GM21825 (cell line): ENCODE results near the gene PDCD2.
A peak's percentile ranks its signal among the peaks of the same experiment; 100 is the strongest.
"Not testable (repeated sequence)": the region's sequence is repeated elsewhere in the genome, so short reads cannot be mapped to it uniquely, and the experiment has no call there.

Experiments
- ATAC-seq: cut with Tn5 transposase; IDR thresholded peaks from one replicate; pipeline ENCODE4 v1.9.1; 2021; ENCODE audit warnings: mild to moderate bottlenecking, moderate library complexity; ENCODE audit not compliant: unreplicated experiment

PDCD2 gene

DNA sequence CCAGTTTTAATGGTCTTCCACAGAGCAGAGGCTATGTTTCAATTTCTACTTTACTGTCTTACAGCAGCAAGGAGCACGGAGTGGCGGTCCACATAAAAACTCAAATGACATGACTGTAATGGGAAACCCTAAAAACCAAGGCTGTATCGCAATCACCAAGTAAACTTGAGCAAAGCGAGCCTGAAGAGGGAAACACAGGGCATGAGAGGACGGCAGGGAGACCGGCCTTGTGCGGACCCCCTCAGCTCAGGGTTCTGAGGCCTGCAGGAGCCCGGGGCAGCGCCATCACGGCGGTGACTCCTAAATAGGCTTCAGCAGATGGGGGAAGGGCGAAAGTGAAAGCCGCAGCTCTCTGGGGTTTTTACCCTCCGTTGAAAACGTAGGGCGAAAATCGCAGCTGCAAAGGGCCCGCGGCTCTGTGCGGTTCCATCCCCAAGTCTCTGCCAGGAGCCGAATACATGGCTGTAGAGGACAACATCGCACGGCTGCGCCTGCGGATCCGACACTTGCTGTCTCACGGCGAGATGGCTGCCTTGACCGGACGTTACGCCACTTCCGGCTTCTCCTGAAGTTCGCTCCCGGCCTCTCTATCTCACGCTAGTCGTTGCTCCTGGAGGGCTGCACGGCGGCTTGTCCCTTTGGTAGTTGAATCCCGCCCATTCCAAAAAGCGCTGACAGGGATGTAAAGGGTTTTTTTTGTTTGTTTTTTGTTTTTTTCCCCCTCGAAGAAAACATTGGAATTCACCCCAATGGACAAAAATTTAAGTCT, 31.5 kb downstream of the PDCD2 start, which contains the start of gene PSMB1:
PSMB1 (minus strand) TSS at position 543 of the 769 bp plus-strand sequence; CDS start at position 478, 65 bp downstream.
- peak; percentile 56 for ATAC-seq

DNA sequence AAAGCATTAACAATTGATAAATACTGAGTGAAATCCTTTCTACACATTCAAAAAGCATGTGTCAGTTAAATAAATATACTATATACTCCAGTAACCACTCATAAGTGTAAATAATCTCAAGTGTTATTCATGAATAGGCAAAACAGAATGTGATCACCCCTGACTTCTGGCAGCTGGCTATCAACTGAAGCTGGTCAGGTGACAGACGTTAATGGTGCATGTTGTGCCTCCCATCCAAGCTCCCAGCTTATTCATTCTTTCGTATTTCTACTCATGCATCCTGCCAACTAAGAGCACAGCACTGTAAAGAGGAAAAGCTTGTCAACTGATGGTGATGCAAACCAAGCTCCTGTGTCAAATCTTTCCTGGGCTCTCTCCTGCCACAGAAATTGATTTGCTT, 39.0 kb downstream of the PDCD2 start:
- ATAC-seq, result no peak

DNA sequence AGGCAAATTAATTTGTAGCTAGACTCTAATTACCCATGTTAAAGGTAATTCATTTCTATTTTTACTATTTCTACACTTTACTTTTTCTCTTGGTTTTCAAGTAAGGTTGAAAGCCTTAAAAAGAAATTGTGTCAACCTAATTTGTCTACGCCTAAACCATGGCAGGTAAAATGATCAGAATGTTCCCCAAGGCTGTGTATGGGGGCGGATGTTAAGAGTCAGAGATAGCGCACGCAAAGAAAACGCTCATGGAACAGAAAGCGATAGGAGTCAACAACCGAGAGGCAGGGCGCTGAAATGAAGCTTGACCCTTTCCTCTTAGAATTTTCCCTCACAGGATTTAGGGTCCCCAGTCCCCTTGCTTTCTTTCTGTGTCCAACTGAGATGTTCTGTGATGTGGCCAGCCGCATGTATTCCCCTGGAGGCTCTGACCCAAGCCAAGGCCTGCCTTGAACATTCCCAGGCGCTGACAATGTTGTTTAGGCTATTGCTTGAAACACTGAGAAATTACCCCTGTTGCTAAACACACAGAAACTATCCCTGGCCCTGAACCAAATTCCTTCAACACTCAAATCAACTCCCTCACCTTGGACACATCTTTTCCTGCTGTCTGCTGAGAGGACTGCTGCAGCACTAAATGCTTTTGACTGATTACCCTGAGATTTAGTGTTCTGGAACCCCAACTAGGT, 42.3 kb downstream of the PDCD2 start:
- ATAC-seq, result no peak

DNA sequence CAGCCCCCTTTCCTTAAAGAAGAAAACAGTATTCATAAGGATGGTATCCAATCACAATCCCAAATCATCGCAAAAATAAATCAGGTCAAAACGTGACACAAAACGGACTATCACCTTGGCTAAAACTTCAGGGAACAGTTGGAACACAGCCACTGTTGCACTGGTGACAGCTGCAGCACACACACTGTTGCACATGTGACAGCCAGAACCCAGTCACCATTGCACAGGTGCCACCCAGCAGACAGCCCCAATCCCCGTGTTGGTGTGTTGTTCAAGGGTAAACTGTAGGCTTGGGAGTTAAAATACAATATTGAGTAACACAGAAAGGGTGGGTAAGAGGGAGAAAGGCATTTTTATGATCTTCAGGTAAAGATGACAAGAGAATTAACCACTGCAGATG, 47.1 kb downstream of the PDCD2 start:
- no peak for ATAC-seq

DNA sequence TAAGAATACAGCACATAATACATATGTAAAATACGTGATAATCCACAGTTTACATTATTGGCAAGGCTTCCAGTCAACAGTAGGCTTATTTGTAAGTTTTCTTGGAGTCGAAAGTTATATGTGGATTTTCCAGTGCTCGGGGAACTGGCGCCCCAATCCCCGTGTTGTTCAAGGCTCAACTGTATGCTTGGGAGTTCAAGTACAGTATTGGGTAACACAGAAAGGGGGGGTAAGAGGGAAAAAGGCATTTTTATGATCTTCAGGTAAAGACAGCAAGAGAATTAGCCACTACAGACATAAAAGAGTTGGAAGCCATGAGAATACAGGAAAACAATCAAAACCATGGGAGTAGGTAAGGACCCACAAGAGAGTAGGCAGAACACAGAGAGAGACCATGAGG, 47.8 kb downstream of the PDCD2 start:
- no peak for ATAC-seq

DNA sequence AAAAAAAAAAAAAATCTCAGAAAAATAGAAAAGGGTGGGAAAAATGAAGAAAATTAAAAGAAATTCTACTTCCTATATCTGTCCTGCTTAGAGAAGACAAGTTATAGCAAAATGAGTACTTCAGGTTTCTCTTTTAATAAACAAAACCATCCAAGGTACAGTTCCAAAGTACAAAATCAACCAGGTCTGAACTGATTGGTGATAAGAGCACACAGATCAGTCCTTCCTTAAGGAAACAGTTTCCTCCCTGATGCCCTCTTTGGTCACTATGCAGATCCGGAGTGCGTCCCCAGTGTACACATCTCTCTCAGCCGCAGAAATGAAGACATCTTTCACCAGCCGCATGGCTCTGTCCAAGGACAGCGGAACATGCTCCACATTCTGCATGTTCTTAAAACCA, 49.4 kb downstream of the PDCD2 start:
- ATAC-seq, result no peak

DNA sequence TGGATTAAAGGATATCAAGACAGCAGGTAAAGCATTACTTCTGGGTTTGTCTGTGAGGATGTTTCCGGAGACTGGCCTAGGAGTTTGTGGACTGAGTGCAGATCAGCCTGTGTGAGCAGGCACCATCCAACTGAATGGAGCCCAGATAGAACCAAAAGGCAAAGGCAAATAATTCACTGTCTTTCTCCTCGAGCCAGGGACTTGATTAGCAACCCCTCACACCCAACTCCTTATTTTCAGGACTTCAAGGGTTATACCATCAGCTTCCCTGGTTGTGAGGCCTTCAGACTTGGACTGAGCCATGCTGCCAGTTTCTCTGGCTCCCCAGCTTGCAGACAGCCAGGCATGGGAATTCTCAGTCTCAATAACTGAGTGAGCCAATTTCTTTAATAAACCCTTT, 50.6 kb downstream of the PDCD2 start:
- no peak for ATAC-seq

DNA sequence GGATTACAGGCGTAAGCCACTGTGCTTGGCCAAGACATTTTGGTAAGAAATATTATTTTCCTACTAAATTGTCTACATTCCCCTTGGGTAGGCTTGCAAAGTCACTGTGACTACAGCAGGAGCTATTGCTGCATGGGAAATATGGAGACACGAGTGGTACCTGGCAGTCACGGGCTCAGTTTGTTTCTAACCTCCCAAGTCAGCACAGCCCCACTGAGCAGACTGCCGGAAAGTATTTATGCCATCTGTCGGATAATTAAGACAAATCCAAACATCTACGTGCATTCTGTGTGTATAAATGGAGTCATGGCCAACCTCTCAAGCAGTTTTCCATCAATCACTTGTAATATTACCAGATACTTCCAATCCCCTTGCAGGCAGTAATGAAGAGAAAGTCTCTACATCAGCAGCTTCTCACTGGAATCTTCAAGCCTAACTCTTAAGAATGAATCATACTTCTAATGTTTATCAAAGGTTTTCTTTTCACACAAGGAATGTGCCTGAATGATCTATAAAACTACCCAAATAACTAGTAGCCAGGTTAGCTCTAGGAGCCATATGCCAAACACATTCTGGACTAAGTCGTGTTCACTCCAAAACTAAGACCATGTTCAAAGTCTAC, 51.5 kb downstream of the PDCD2 start:
- ATAC-seq, result no peak

DNA sequence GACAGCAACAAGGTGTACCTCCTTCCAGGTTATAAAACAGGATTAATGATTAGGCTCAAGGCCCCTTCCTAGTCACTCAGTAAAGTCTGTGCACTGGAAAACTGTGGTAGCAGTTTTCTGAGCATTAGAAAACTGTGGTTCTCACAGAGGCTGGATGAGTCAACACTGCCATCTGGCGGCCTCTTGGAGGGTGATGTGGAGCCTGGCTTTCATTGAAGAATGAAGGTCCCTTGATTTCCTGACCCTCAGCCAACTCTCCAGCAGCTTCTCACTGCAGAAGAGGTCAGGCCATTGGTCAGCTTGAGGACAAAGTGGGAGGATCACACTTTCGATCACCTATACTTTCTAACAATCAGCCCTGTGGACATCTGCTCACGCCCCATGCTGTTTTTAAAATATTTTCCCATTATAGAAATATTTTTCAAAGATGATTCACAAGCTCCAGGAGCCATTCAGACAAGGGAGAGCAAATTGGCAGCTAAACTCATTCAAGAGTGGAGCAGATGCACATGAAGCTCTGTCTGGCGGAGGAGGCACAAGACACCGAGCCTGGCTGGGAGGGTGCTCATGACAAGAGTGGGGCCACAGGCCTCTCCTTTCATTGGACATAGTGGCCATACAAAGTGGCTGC, 54.5 kb downstream of the PDCD2 start:
- ATAC-seq, result peak; percentile 61

DNA sequence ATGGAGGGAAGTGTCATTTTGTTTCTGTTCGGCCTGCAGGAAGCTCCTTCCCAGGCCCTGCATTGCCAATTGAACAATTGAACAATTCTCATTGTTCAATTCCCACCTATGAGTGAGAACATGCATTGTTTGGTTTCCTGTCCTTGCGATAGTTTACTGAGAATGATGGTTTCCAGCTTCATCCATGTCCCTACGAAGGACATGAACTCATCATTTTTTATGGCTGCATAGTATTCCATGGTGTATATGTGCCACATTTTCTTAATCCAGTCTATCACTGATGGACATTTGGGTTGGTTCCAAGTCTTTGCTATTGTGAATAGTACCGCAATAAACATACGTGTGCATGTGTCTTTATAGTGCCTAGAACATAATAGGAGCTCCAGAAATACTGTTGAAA, 56.4 kb downstream of the PDCD2 start:
- not testable (repeated sequence) for ATAC-seq

DNA sequence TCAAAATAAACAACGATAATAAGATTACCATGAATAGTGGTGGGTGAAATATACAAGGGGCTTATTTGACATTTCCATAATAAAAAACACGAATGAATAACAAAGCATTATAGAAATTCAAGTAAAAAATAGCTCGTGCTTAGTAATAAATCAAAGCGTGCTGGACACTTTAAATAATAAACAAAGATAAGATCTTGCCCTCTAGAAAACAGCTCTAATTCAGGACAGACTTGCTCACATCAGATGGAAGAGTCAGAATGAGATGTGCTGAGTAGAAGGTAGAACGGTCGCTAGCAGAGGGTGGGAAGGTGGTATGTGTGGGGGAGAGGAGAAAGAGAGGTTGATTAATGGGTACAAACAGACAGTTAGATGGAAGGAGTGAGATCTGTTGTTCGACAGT, 58.6 kb downstream of the PDCD2 start:
- ATAC-seq, result no peak
